Smooth muscle cell (in vitro differentiated cells): ENCODE results near the gene STK39. TPM values are rescaled to one million over a fixed set of nuclear protein-coding genes. Genes with fewer than 3 reads are reported as not detected.
A peak's percentile ranks its signal among the peaks of the same experiment; 100 is the strongest.

ENCODE experiments used
- DNase-seq: peaks from one replicate; lab custom pipeline; 2025; ENCODE audit not compliant: unreplicated experiment; lab: John Stamatoyannopoulos, UW
- H2AFZ ChIP-seq: fragments of 200-600 bp; sonication (generic); 2 replicates; pipeline ENCODE4 v1.6.0; 2016; ENCODE audit warnings: antibody characterized with exemption, low read depth, mild to moderate bottlenecking
- H3F3A ChIP-seq: fragments of 200-600 bp; sonication (generic); 2 replicates; pipeline ENCODE4 v1.6.0; 2017; ENCODE audit warnings: antibody characterized with exemption, low read depth
- H3K27ac ChIP-seq: fragments of 200-600 bp; sonication (generic); 2 replicates; pipeline ENCODE4 v1.5.1; 2016; ENCODE audit warnings: low read depth, mild to moderate bottlenecking
- H3K27me3 ChIP-seq: fragments of 200-600 bp; sonication (generic); 2 replicates; pipeline ENCODE4 v1.6.1; 2016; ENCODE audit warnings: low read depth, mild to moderate bottlenecking
- H3K36me3 ChIP-seq: fragments of 200-600 bp; sonication (generic); 2 replicates; pipeline ENCODE4 v1.5.1; 2016; ENCODE audit warnings: low read depth
- H3K4me1 ChIP-seq: fragments of 200-600 bp; sonication (generic); 2 replicates; pipeline ENCODE4 v1.5.1; 2016; ENCODE audit warnings: low read depth
- H3K4me2 ChIP-seq: fragments of 200-600 bp; sonication (generic); 2 replicates; pipeline ENCODE4 v1.6.0; 2016; ENCODE audit warnings: mild to moderate bottlenecking
- H3K4me3 ChIP-seq: fragments of 200-600 bp; sonication (generic); 2 replicates; pipeline ENCODE4 v1.5.1; 2016; ENCODE audit warnings: mild to moderate bottlenecking
- H3K79me2 ChIP-seq: fragments of 200-600 bp; sonication (generic); 2 replicates; pipeline ENCODE4 v1.6.0; 2016; ENCODE audit warnings: low read depth, mild to moderate bottlenecking
- H3K9ac ChIP-seq: fragments of 200-600 bp; sonication (generic); 2 replicates; pipeline ENCODE4 v1.6.0; 2016; ENCODE audit warnings: low read depth
- H3K9me3 ChIP-seq: fragments of 200-600 bp; sonication (generic); replicated peaks from 2 replicates; pipeline ENCODE4 v1.5.1; 2016; ENCODE audit warnings: low read depth
- H4K20me1 ChIP-seq: fragments of 200-600 bp; sonication (generic); 2 replicates; pipeline ENCODE4 v1.6.0; 2016; ENCODE audit warnings: low read depth
- CTCF ChIP-seq: fragments of 200-600 bp; sonication (generic); IDR thresholded peaks from 2 replicates; pipeline ENCODE4 v1.5.1; 2017; ENCODE audit warnings: borderline replicate concordance, mild to moderate bottlenecking, antibody characterized with exemption; ENCODE audit not compliant: insufficient read depth, poor library complexity, severe bottlenecking
- WGBS: methylation state at CpG from one replicate; pipeline ENCODE4 v1.1.7; 2016; ENCODE audit warnings: low lambda C conversion rate; 5-methylcytosine and 5-hydroxymethylcytosine counted together
- polyA plus RNA-seq: library from polyadenylated mRNA; unstranded; fragments of >200 nt; fragmentation: Nextera tagmentation; extraction: Ambion mirVana; gene quantifications from 2 replicates; pipeline ENCODE4 v1.2.1, GENCODE V29; 2016
- total RNA-seq: library from RNA; depleted of rRNA; stranded (reverse); fragments of >200 nt; gene quantifications from 2 replicates; pipeline ENCODE4 v1.2.3, GENCODE V29; 2014

Gene STK39
- total and polyA plus RNA-seq, 2 experiments from 2014 or later: 21.1 to 37.8 TPM

- no peaks in the 10 kb centered on the region for H3K36me3 ChIP-seq
- peak; percentile 30 for TF ChIP-seq CTCF
- no peaks in the 10 kb centered on the region for H4K20me1 ChIP-seq
- no peak overlapping the region for H3K4me2 ChIP-seq
- H3K27ac ChIP-seq: no peak overlapping the region
- H3K4me3 ChIP-seq: no peak overlapping the region
- no peak overlapping the region for H3K9ac ChIP-seq
- no peaks in the 10 kb centered on the region for H3K79me2 ChIP-seq
- H3K4me1 ChIP-seq: peaks cover 17% of the 10 kb centered on the region
- H3K27me3 ChIP-seq: no peaks in the 10 kb centered on the region
- no peak for DNase-seq
- no peaks in the 10 kb centered on the region for H3F3A ChIP-seq
- no peak overlapping the region for H2AFZ ChIP-seq
- 87% methylated on average over 5 of the region's 5 CpGs for WGBS
- H3K9me3 ChIP-seq: no peaks in the 10 kb centered on the region
Measured at GRCh38 chr2:167964650-167965413, 282.6 kb downstream of the STK39 start.

- Histone ChIP-seq H3K9ac (no peak overlapping the region), H3K9me3 (no peaks in the 10 kb centered on the region), H3K79me2 (no peaks in the 10 kb centered on the region), H4K20me1 (no peaks in the 10 kb centered on the region), H3K27me3 (no peaks in the 10 kb centered on the region), H2AFZ (no peak overlapping the region), H3K36me3 (no peaks in the 10 kb centered on the region), H3F3A (no peaks in the 10 kb centered on the region), H3K4me2 (no peak overlapping the region), H3K4me1 (peaks cover 17% of the 10 kb centered on the region), H3K27ac (no peak overlapping the region), H3K4me3 (no peak overlapping the region)
- no peak for DNase-seq
- WGBS: 98% methylated on average over 9 of the region's 9 CpGs
- no peak for TF ChIP-seq CTCF
Measured at GRCh38 chr2:167963899-167964649, 283.3 kb downstream of the STK39 start.

- Histone ChIP-seq H3K4me1 (peaks cover 17% of the 10 kb centered on the region), H4K20me1 (no peaks in the 10 kb centered on the region), H3K4me3 (no peak overlapping the region), H3K9me3 (no peaks in the 10 kb centered on the region), H3F3A (no peaks in the 10 kb centered on the region), H3K27ac (no peak overlapping the region), H3K36me3 (no peaks in the 10 kb centered on the region), H3K4me2 (no peak overlapping the region), H2AFZ (no peak overlapping the region), H3K79me2 (no peaks in the 10 kb centered on the region), H3K9ac (no peak overlapping the region), H3K27me3 (no peaks in the 10 kb centered on the region)
- no peak for TF ChIP-seq CTCF
- no peak for DNase-seq
- WGBS: 79% methylated on average over 10 of the region's 10 CpGs
Measured at GRCh38 chr2:167962436-167963226, 284.8 kb downstream of the STK39 start.
